Measurements from ENCODE around the gene TP53BP2. TPM values are rescaled to one million over a fixed set of nuclear protein-coding genes. Genes with fewer than 3 reads are reported as not detected.
"Not testable (repeated sequence)": the region's sequence is repeated elsewhere in the genome, so short reads cannot be mapped to it uniquely, and the experiment has no call there.

TP53BP2 gene
- total RNA-seq, 1 donor from 2014 or later, result 26.9 TPM

- DNase-seq (ENCODE audit: low spot score), result no peak
Observed at GRCh38 chr1:223831755-223832636, 13.8 kb downstream of the TP53BP2 start.

- no peak for DNase-seq (ENCODE audit: low spot score)
Observed at GRCh38 chr1:223829678-223830077, 16.1 kb downstream of the TP53BP2 start.

- DNase-seq (ENCODE audit: low spot score), result no peak
Observed at GRCh38 chr1:223828162-223828848, 17.4 kb downstream of the TP53BP2 start.

GRCh38 chr1:223827193-223827663 is 18.5 kb downstream of the TP53BP2 start:
- DNase-seq (ENCODE audit: low spot score), result no peak

- no peak for DNase-seq (ENCODE audit: low spot score)
Observed at GRCh38 chr1:223825767-223826748, 19.7 kb downstream of the TP53BP2 start.

- DNase-seq (ENCODE audit: low spot score), result no peak
Observed at GRCh38 chr1:223824712-223825111, 21.0 kb downstream of the TP53BP2 start.

- DNase-seq (ENCODE audit: low spot score), result no peak
Observed at GRCh38 chr1:223824287-223824686, 21.5 kb downstream of the TP53BP2 start.

- DNase-seq (ENCODE audit: low spot score), result no peak
Observed at GRCh38 chr1:223820971-223821370, 24.8 kb downstream of the TP53BP2 start.

GRCh38 chr1:223820515-223820858 is 25.3 kb downstream of the TP53BP2 start:
- no peak for DNase-seq (ENCODE audit: low spot score)

GRCh38 chr1:223819730-223820514 is 25.8 kb downstream of the TP53BP2 start:
- no peak for DNase-seq (ENCODE audit: low spot score)

GRCh38 chr1:223817265-223817664 is 28.5 kb downstream of the TP53BP2 start:
- not testable (repeated sequence) for DNase-seq (ENCODE audit: low spot score)

GRCh38 chr1:223815865-223816264 is 29.9 kb downstream of the TP53BP2 start:
- DNase-seq (ENCODE audit: low spot score), result no peak

- DNase-seq (ENCODE audit: low spot score), result no peak
Observed at GRCh38 chr1:223815020-223815853, 30.5 kb downstream of the TP53BP2 start.

GRCh38 chr1:223813645-223814044 is 32.1 kb downstream of the TP53BP2 start:
- DNase-seq (ENCODE audit: low spot score), result no peak

GRCh38 chr1:223811634-223812101 is 34.1 kb downstream of the TP53BP2 start:
- no peak for DNase-seq (ENCODE audit: low spot score)

- no peak for DNase-seq (ENCODE audit: low spot score)
Observed at GRCh38 chr1:223810586-223810985, 35.2 kb downstream of the TP53BP2 start.

- not testable (repeated sequence) for DNase-seq (ENCODE audit: low spot score)
Observed at GRCh38 chr1:223809905-223810304, 35.8 kb downstream of the TP53BP2 start.

- DNase-seq (ENCODE audit: low spot score), result no peak
Observed at GRCh38 chr1:223803211-223803610, 42.5 kb downstream of the TP53BP2 start.

- no peak for DNase-seq (ENCODE audit: low spot score)
Observed at GRCh38 chr1:223802602-223803001, 43.1 kb downstream of the TP53BP2 start.
